ENCODE data around the gene IKBKG.
"Not testable (repeated sequence)": the region's sequence is repeated elsewhere in the genome, so short reads cannot be mapped to it uniquely, and the experiment has no call there.

The IKBKG gene

GRCh38 chrX:154547245-154548027 lies at the start of gene IKBKG:
Gene IKBKG, plus strand, starts transcription at chrX:154547620. Its CDS starts 4,383 bp downstream, at chrX:154552003.
- in situ Hi-C loops (cut with HindIII; ENCODE audit: low sequenced_read_pairs): no loop called here

GRCh38 chrX:154501423-154501822 lies 46.0 kb upstream of the IKBKG start:
- in situ Hi-C loops (cut with HindIII; ENCODE audit: low sequenced_read_pairs): not testable (repeated sequence)

GRCh38 chrX:154502098-154502497 lies 45.3 kb upstream of the IKBKG start:
- in situ Hi-C loops (cut with HindIII; ENCODE audit: low sequenced_read_pairs): no loop called here

- in situ Hi-C loops (cut with HindIII; ENCODE audit: low sequenced_read_pairs): no loop called here
Measured at GRCh38 chrX:154502989-154503388, 44.4 kb upstream of the IKBKG start.

- in situ Hi-C loops (cut with HindIII; ENCODE audit: low sequenced_read_pairs): no loop called here
Measured at GRCh38 chrX:154505734-154506133, 41.7 kb upstream of the IKBKG start.

- in situ Hi-C loops (cut with HindIII; ENCODE audit: low sequenced_read_pairs): no loop called here
Measured at GRCh38 chrX:154506483-154507332, 40.7 kb upstream of the IKBKG start.

GRCh38 chrX:154507673-154508383 lies 39.6 kb upstream of the IKBKG start:
- in situ Hi-C loops (cut with HindIII; ENCODE audit: low sequenced_read_pairs): no loop called here

GRCh38 chrX:154508384-154508745 lies 39.1 kb upstream of the IKBKG start:
- in situ Hi-C loops (cut with HindIII; ENCODE audit: low sequenced_read_pairs): no loop called here

GRCh38 chrX:154509455-154509854 lies 38.0 kb upstream of the IKBKG start:
- in situ Hi-C loops (cut with HindIII; ENCODE audit: low sequenced_read_pairs): no loop called here

- in situ Hi-C loops (cut with HindIII; ENCODE audit: low sequenced_read_pairs): no loop called here
Measured at GRCh38 chrX:154511761-154512160, 35.7 kb upstream of the IKBKG start.

GRCh38 chrX:154512879-154513553 lies 34.4 kb upstream of the IKBKG start:
- in situ Hi-C loops (cut with HindIII; ENCODE audit: low sequenced_read_pairs): no loop called here

GRCh38 chrX:154513716-154514115 lies 33.7 kb upstream of the IKBKG start:
- in situ Hi-C loops (cut with HindIII; ENCODE audit: low sequenced_read_pairs): no loop called here

- in situ Hi-C loops (cut with HindIII; ENCODE audit: low sequenced_read_pairs): no loop called here
Measured at GRCh38 chrX:154515090-154515965, 32.1 kb upstream of the IKBKG start.

- in situ Hi-C loops (cut with HindIII; ENCODE audit: low sequenced_read_pairs): no loop called here
Measured at GRCh38 chrX:154515966-154516655, 31.3 kb upstream of the IKBKG start, which contains the start of gene FAM3A. Gene FAM3A, minus strand, starts transcription at chrX:154516232. Its CDS starts 460 bp downstream, at chrX:154515772.

- in situ Hi-C loops (cut with HindIII; ENCODE audit: low sequenced_read_pairs): no loop called here
Measured at GRCh38 chrX:154516656-154517100, 30.7 kb upstream of the IKBKG start.

GRCh38 chrX:154517101-154517781 lies 30.2 kb upstream of the IKBKG start:
- in situ Hi-C loops (cut with HindIII; ENCODE audit: low sequenced_read_pairs): no loop called here

- in situ Hi-C loops (cut with HindIII; ENCODE audit: low sequenced_read_pairs): no loop called here
Measured at GRCh38 chrX:154519389-154519788, 28.0 kb upstream of the IKBKG start.
